Neural crest cell (in vitro differentiated cells): ENCODE results near the gene AKAP7. TPM values are rescaled to one million over a fixed set of nuclear protein-coding genes. Genes with fewer than 3 reads are reported as not detected.

Source experiments
- DNase-seq: peaks from one replicate; pipeline ENCODE4 v3.0.0; 2021; ENCODE audit warnings: low read depth, mixed read lengths, low spot score
- H3K27ac Mint-ChIP-seq: one replicate; pipeline ENCODE4 v1.8.0; 2021; ENCODE audit warnings: mild to moderate bottlenecking, mixed read lengths; ENCODE audit not compliant: unreplicated experiment
- H3K27me3 Mint-ChIP-seq: 2 replicates; pipeline ENCODE4 v1.8.0; 2021; ENCODE audit warnings: low read depth, mild to moderate bottlenecking, mixed read lengths
- H3K36me3 Mint-ChIP-seq: 2 replicates; pipeline ENCODE4 v1.8.0; 2021; ENCODE audit warnings: low read depth, mild to moderate bottlenecking, mixed read lengths
- H3K4me1 Mint-ChIP-seq: 2 replicates; pipeline ENCODE4 v1.8.0; 2021; ENCODE audit warnings: mixed read lengths
- H3K4me3 Mint-ChIP-seq: one replicate; pipeline ENCODE4 v1.8.0; 2021; ENCODE audit warnings: mild to moderate bottlenecking, mixed read lengths
- H3K9me3 Mint-ChIP-seq: 2 replicates; pipeline ENCODE4 v1.8.0; 2021; ENCODE audit warnings: mixed read lengths
- total RNA-seq: library from RNA; stranded (reverse); gene quantifications from 2 replicates; pipeline ENCODE4 v1.2.1, GENCODE V29; 2021
- TF ChIP-seq, protein P1 (sequence below): fragments of 200-600 bp; sonication (generic); conservative IDR thresholded peaks from 2 replicates; pipeline ENCODE4 v1.5.0; 2021; ENCODE audit warnings: antibody characterized with exemption, mild to moderate bottlenecking

The AKAP7 gene
- total RNA-seq, 1 donor from 2014 or later: 7.8 TPM

DNA sequence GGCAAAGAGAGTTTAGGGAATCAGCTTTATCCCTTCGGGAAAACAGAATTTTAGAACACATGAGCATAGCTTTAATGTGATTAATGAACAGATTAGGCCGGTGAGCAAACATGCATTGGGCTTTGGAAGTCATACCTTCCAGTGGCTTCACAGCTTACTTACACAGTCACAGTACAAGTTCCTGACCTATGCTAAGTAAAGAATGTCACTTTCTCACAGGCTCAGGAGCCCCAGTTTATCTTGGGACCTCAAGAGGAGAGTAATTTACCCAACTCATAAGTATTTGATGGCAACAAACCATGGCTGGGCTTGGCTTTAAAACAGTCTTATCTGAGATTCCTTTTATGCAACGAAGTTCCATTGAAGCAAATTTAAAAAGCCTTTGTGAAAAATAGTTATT lies 195.9 kb downstream of the AKAP7 start:
- Mint-ChIP-seq H3K36me3 (no peaks in the 10 kb centered on the region), H3K4me1 (no peaks in the 10 kb centered on the region), H3K27ac (no peak overlapping the region), H3K27me3 (no peaks in the 10 kb centered on the region), H3K9me3 (no peaks in the 10 kb centered on the region), H3K4me3 (no peak overlapping the region)
- TF ChIP-seq, protein P1, sequence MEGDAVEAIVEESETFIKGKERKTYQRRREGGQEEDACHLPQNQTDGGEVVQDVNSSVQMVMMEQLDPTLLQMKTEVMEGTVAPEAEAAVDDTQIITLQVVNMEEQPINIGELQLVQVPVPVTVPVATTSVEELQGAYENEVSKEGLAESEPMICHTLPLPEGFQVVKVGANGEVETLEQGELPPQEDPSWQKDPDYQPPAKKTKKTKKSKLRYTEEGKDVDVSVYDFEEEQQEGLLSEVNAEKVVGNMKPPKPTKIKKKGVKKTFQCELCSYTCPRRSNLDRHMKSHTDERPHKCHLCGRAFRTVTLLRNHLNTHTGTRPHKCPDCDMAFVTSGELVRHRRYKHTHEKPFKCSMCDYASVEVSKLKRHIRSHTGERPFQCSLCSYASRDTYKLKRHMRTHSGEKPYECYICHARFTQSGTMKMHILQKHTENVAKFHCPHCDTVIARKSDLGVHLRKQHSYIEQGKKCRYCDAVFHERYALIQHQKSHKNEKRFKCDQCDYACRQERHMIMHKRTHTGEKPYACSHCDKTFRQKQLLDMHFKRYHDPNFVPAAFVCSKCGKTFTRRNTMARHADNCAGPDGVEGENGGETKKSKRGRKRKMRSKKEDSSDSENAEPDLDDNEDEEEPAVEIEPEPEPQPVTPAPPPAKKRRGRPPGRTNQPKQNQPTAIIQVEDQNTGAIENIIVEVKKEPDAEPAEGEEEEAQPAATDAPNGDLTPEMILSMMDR: no peak
- no peak for DNase-seq

DNA sequence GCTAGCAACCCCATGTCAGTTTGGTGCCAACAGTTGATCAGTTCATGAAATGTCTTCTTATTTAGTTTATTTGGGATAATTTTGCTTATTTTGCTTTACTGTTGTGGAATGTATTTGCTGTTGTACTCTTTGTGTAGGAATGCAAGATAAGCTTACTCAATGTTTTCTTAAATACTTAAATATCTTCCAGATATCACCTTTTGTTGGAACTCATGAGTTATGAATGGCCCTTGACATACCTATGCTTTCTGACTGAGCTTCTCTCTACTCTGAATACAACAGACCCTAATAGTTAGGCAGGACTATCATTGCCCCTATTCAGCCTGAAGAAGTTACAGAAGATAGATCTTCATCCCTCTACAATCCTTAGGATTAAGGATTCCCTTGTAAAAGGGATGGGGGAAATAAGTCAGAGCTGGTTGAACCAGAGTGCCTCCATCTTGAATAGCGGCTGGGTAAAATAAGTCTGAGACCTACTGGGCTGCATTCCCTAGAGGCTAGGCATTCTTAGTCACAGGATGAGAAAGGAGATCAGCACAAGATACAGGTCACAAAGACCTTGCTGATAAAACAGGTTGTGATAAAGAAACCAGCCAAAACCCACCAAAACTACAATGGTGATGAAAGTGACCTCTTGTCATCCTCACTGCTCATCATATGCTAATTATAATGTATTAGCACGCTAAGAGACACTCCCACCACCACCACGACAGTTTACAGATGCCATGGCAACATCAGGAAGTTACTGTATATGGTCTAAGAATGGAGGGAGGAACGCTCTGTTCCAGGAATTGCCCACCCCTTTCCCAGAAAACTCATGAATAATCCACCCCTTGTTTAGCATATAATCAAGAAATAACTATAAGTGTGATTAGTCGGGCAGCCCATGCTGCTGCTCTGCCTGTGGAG lies 196.9 kb downstream of the AKAP7 start:
- H3K9me3 Mint-ChIP-seq: no peaks in the 10 kb centered on the region
- H3K27me3 Mint-ChIP-seq: no peaks in the 10 kb centered on the region
- TF ChIP-seq, protein P1: no peak
- no peak overlapping the region for H3K4me3 Mint-ChIP-seq
- no peak overlapping the region for H3K27ac Mint-ChIP-seq
- H3K4me1 Mint-ChIP-seq: peaks cover 8% of the 10 kb centered on the region
- no peaks in the 10 kb centered on the region for H3K36me3 Mint-ChIP-seq
- no peak for DNase-seq

Other genes starting within 250 kb of the AKAP7 start
- 108 and 114 TPM in 2 replicates for gene EPB41L2, start 72.2 kb upstream of the AKAP7 start, total RNA-seq